GM04503 (cell line): ENCODE measurements around the gene C16orf54.
A peak's percentile ranks its signal among the peaks of the same experiment; 100 is the strongest.
"Not testable (repeated sequence)": the region's sequence is repeated elsewhere in the genome, so short reads cannot be mapped to it uniquely, and the experiment has no call there.

ENCODE experiments used
- DNase-seq: peaks from one replicate; pipeline ENCODE4 v3.0.0-alpha.2; 2012; ENCODE audit warnings: low read depth

Gene C16orf54

DNA sequence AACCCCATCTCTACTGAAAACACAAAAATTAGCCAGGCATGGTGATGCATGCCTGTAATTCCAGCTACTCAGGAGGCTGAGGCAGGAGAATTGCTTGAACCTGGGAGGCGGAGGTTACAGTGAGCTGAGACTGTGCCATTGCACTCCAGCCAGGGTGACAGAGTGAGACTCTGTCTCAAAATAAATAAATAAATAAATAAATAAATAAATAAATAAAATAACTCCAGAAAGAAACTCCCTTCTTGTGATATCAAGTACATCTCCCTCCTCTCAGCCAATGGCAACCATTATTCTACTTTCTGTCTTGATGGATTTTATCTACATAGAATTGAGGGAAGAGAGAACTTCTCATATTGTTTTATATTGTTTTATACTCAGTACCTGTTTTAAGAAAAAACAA, 38.6 kb downstream of the C16orf54 start:
- not testable (repeated sequence) for DNase-seq

- no peak for DNase-seq
Measured at GRCh38 chr16:29705030-29705429, 40.8 kb downstream of the C16orf54 start.

DNA sequence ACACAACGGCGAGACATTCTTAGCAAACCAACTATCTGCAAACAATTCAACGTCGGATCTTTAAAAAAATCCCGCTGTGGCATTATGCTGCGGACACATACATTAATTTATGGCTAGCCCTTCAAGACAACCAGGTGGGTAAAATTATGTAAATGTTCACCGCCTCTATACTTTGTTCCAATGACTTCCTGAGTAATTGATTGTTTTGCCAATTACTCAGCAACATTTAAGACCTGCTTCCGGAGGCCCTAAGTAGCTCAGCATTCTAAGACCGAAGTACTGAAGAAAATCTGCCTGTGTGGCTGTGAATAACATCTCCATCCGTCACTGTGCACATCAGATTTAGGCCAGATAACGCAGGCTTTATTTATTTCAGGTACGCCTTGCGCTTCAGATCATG, 43.5 kb downstream of the C16orf54 start:
- DNase-seq = no peak

DNA sequence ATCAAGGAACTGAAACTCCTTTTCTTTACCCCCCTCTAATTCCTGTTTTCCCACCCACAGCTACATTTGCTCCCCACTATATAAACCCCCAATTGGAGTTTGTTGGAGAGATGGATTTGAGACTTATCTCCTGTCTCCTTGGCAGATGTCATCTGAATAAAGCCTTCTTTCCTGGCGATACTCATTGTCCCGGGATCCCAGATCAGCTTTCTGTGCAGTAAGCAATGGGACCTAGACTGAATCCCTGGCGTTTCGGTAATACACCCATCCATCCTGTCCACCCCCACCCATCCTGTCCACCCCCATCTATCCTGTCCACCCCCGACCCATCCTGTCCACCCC, 44.6 kb downstream of the C16orf54 start:
- DNase-seq = no peak

- DNase-seq = peak; percentile 50
Measured at GRCh38 chr16:29700253-29700987, 45.4 kb downstream of the C16orf54 start.

- DNase-seq = no peak
Measured at GRCh38 chr16:29699324-29700219, 46.2 kb downstream of the C16orf54 start.

GRCh38 chr16:29698484-29699323, 47.1 kb downstream of the C16orf54 start:
- no peak for DNase-seq

DNA sequence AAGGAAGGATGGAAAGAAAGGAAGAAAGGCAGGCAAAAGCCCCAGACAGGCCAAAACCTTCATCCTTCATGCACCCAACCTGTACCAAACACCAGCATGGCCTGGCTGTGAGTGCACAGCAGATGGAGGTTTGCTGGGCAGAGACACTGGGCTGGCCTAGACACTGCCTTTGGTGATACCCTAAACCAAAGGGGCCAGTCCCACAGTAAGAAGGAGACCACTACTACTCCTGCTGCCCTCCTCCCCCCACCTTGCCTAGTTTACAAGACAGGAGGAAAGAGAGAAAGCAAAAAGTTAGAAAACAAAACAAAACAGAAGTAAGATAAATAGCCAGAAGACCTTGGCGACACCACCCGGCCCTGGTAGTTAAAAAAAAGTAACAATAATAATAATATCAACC, 47.7 kb downstream of the C16orf54 start:
- no peak for DNase-seq

GRCh38 chr16:29697391-29697790, 48.4 kb downstream of the C16orf54 start:
- DNase-seq = no peak

- DNase-seq = no peak
Measured at GRCh38 chr16:29696881-29697331, 48.9 kb downstream of the C16orf54 start.

- not testable (repeated sequence) for DNase-seq
Measured at GRCh38 chr16:29695675-29696074, 50.1 kb downstream of the C16orf54 start.

DNA sequence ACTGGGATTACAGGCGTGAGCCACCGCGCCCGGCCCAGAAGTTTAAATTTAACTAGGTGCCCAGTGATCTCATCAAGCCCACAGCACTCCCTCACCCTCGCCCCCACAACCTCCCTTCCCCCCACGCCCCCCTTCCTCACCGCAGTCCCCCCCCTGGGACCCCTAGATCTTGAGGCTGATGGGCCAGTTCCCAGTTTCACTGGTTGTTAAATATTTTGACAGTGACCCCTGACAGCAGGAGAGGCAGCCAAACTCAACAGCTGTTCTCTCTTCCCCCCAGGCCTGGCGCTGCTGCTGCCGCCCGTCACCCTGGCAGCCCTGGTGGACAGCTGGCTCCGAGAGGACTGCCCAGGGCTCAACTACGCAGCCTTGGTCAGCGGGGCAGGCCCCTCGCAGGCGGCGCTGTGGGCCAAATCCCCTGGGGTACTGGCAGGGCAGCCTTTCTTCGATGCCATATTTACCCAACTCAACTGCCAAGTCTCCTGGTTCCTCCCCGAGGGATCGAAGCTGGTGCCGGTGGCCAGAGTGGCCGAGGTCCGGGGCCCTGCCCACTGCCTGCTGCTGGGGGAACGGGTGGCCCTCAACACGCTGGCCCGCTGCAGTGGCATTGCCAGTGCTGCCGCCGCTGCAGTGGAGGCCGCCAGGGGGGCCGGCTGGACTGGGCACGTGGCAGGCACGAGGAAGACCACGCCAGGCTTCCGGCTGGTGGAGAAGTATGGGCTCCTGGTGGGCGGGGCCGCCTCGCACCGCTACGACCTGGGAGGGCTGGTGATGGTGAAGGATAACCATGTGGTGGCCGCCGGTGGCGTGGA, 51.2 kb downstream of the C16orf54 start:
- DNase-seq = no peak

- DNase-seq = not testable (repeated sequence)
Measured at GRCh38 chr16:29692606-29693005, 53.2 kb downstream of the C16orf54 start.
